Measurements from ENCODE around the gene KPNA2. TPM values are rescaled to one million over a fixed set of nuclear protein-coding genes. Genes with fewer than 3 reads are reported as not detected.
"Not testable (repeated sequence)": the region's sequence is repeated elsewhere in the genome, so short reads cannot be mapped to it uniquely, and the experiment has no call there.

The KPNA2 gene
- polyA plus RNA-seq, 1 donor = 57.2 TPM

GRCh38 chr17:68081305-68082265 is 46.0 kb downstream of the KPNA2 start:
- WGBS (ENCODE audit: insufficient coverage, low lambda C conversion rate) = no CpG with 5 or more reads among the region's 13 CpGs
- not testable (repeated sequence) for H3K36me3 ChIP-seq (ENCODE audit: control insufficient read depth, insufficient read depth, low read length); DNase-seq; H3K27me3 ChIP-seq (ENCODE audit: control insufficient read depth, insufficient read depth, low read length); H3K4me3 ChIP-seq (ENCODE audit: low read length); H3K27ac ChIP-seq (ENCODE audit: low read length); H3K9me3 ChIP-seq (ENCODE audit: control insufficient read depth, low read depth, low read length)
- peaks cover 12% of the 10 kb centered on the region for H3K4me1 ChIP-seq (ENCODE audit: control insufficient read depth, insufficient read depth, low read length)

- H3K27me3 ChIP-seq (ENCODE audit: control insufficient read depth, insufficient read depth, low read length) = no peaks in the 10 kb centered on the region
- WGBS (ENCODE audit: insufficient coverage, low lambda C conversion rate) = no CpG with 5 or more reads among the region's 7 CpGs
- H3K27ac ChIP-seq (ENCODE audit: low read length) = peak overlapping the region; percentile 65
- peaks cover 14% of the 10 kb centered on the region for H3K4me1 ChIP-seq (ENCODE audit: control insufficient read depth, insufficient read depth, low read length)
- no peaks in the 10 kb centered on the region for H3K36me3 ChIP-seq (ENCODE audit: control insufficient read depth, insufficient read depth, low read length)
- no peaks in the 10 kb centered on the region for H3K9me3 ChIP-seq (ENCODE audit: control insufficient read depth, low read depth, low read length)
- no peak overlapping the region for H3K4me3 ChIP-seq (ENCODE audit: low read length)
- DNase-seq = peak; percentile 45 to 79
Observed at GRCh38 chr17:68085771-68086381, 50.3 kb downstream of the KPNA2 start.

- H3K27me3 ChIP-seq (ENCODE audit: control insufficient read depth, insufficient read depth, low read length); H3K4me3 ChIP-seq (ENCODE audit: low read length); H3K36me3 ChIP-seq (ENCODE audit: control insufficient read depth, insufficient read depth, low read length); H3K27ac ChIP-seq (ENCODE audit: low read length); DNase-seq; H3K9me3 ChIP-seq (ENCODE audit: control insufficient read depth, low read depth, low read length): not testable (repeated sequence)
- H3K4me1 ChIP-seq (ENCODE audit: control insufficient read depth, insufficient read depth, low read length) = peaks cover 14% of the 10 kb centered on the region
- no CpG with 5 or more reads among the region's 4 CpGs for WGBS (ENCODE audit: insufficient coverage, low lambda C conversion rate)
Observed at GRCh38 chr17:68086666-68087065, 51.1 kb downstream of the KPNA2 start.

GRCh38 chr17:68087131-68087623 is 51.6 kb downstream of the KPNA2 start:
- peaks cover 14% of the 10 kb centered on the region for H3K4me1 ChIP-seq (ENCODE audit: control insufficient read depth, insufficient read depth, low read length)
- H3K9me3 ChIP-seq (ENCODE audit: control insufficient read depth, low read depth, low read length); H3K36me3 ChIP-seq (ENCODE audit: control insufficient read depth, insufficient read depth, low read length); H3K27me3 ChIP-seq (ENCODE audit: control insufficient read depth, insufficient read depth, low read length); H3K27ac ChIP-seq (ENCODE audit: low read length); DNase-seq; H3K4me3 ChIP-seq (ENCODE audit: low read length): not testable (repeated sequence)
- no CpG with 5 or more reads among the region's 11 CpGs for WGBS (ENCODE audit: insufficient coverage, low lambda C conversion rate)

GRCh38 chr17:68087851-68088250 is 52.3 kb downstream of the KPNA2 start:
- WGBS (ENCODE audit: insufficient coverage, low lambda C conversion rate) = no CpG with 5 or more reads among the region's 4 CpGs
- Histone ChIP-seq H3K4me3 (ENCODE audit: low read length) (no peak overlapping the region), H3K4me1 (ENCODE audit: control insufficient read depth, insufficient read depth, low read length) (peaks cover 14% of the 10 kb centered on the region), H3K9me3 (ENCODE audit: control insufficient read depth, low read depth, low read length) (no peaks in the 10 kb centered on the region), H3K27ac (ENCODE audit: low read length) (no peak overlapping the region), H3K36me3 (ENCODE audit: control insufficient read depth, insufficient read depth, low read length) (no peaks in the 10 kb centered on the region), H3K27me3 (ENCODE audit: control insufficient read depth, insufficient read depth, low read length) (no peaks in the 10 kb centered on the region)
- no peak for DNase-seq

- H3K4me1 ChIP-seq (ENCODE audit: control insufficient read depth, insufficient read depth, low read length) = peaks cover 14% of the 10 kb centered on the region
- H3K27me3 ChIP-seq (ENCODE audit: control insufficient read depth, insufficient read depth, low read length) = no peaks in the 10 kb centered on the region
- DNase-seq = peak in 1 of 2 donors; percentile 9
- no peaks in the 10 kb centered on the region for H3K9me3 ChIP-seq (ENCODE audit: control insufficient read depth, low read depth, low read length)
- no CpG with 5 or more reads among the region's 3 CpGs for WGBS (ENCODE audit: insufficient coverage, low lambda C conversion rate)
- no peak overlapping the region for H3K4me3 ChIP-seq (ENCODE audit: low read length)
- no peak overlapping the region for H3K27ac ChIP-seq (ENCODE audit: low read length)
- no peaks in the 10 kb centered on the region for H3K36me3 ChIP-seq (ENCODE audit: control insufficient read depth, insufficient read depth, low read length)
Observed at GRCh38 chr17:68089881-68090280, 54.3 kb downstream of the KPNA2 start.

- H3K4me3 ChIP-seq (ENCODE audit: low read length) = no peak overlapping the region
- H3K27me3 ChIP-seq (ENCODE audit: control insufficient read depth, insufficient read depth, low read length) = no peaks in the 10 kb centered on the region
- DNase-seq = no peak
- no peaks in the 10 kb centered on the region for H3K36me3 ChIP-seq (ENCODE audit: control insufficient read depth, insufficient read depth, low read length)
- no CpG with 5 or more reads among the region's 11 CpGs for WGBS (ENCODE audit: insufficient coverage, low lambda C conversion rate)
- no peak overlapping the region for H3K27ac ChIP-seq (ENCODE audit: low read length)
- no peaks in the 10 kb centered on the region for H3K4me1 ChIP-seq (ENCODE audit: control insufficient read depth, insufficient read depth, low read length)
- H3K9me3 ChIP-seq (ENCODE audit: control insufficient read depth, low read depth, low read length) = peaks cover 3% of the 10 kb centered on the region
Observed at GRCh38 chr17:68094481-68095078, 59.0 kb downstream of the KPNA2 start.

- Histone ChIP-seq H3K27me3 (ENCODE audit: control insufficient read depth, insufficient read depth, low read length) (no peaks in the 10 kb centered on the region), H3K36me3 (ENCODE audit: control insufficient read depth, insufficient read depth, low read length) (no peaks in the 10 kb centered on the region), H3K4me1 (ENCODE audit: control insufficient read depth, insufficient read depth, low read length) (no peaks in the 10 kb centered on the region), H3K27ac (ENCODE audit: low read length) (no peak overlapping the region), H3K9me3 (ENCODE audit: control insufficient read depth, low read depth, low read length) (peaks cover 4% of the 10 kb centered on the region), H3K4me3 (ENCODE audit: low read length) (no peak overlapping the region)
- WGBS (ENCODE audit: insufficient coverage, low lambda C conversion rate) = no CpG with 5 or more reads among the region's 10 CpGs
- DNase-seq = no peak
Observed at GRCh38 chr17:68095205-68095811, 59.8 kb downstream of the KPNA2 start.

- no peaks in the 10 kb centered on the region for H3K36me3 ChIP-seq (ENCODE audit: control insufficient read depth, insufficient read depth, low read length)
- DNase-seq = no peak
- peaks cover 4% of the 10 kb centered on the region for H3K9me3 ChIP-seq (ENCODE audit: control insufficient read depth, low read depth, low read length)
- H3K27me3 ChIP-seq (ENCODE audit: control insufficient read depth, insufficient read depth, low read length) = no peaks in the 10 kb centered on the region
- no peak overlapping the region for H3K27ac ChIP-seq (ENCODE audit: low read length)
- 100% methylated on average over 1 of the region's 7 CpGs for WGBS (ENCODE audit: insufficient coverage, low lambda C conversion rate)
- peaks cover 3% of the 10 kb centered on the region for H3K4me1 ChIP-seq (ENCODE audit: control insufficient read depth, insufficient read depth, low read length)
- H3K4me3 ChIP-seq (ENCODE audit: low read length) = no peak overlapping the region
Observed at GRCh38 chr17:68096111-68096510, 60.6 kb downstream of the KPNA2 start.
